SH-SY5Y (cell line): Measurements from ENCODE around the gene ADAMTSL4.

Source experiments
- GATA2 ChIP-seq: IDR thresholded peaks from 2 replicates; pipeline ENCODE4 v1.6.1; 2011; ENCODE audit warnings: mild to moderate bottlenecking, low read depth, low read length
- GATA3 ChIP-seq: IDR thresholded peaks from 2 replicates; pipeline ENCODE4 v1.6.1; 2011; ENCODE audit warnings: low read depth, mild to moderate bottlenecking, low read length, moderate library complexity

DNA sequence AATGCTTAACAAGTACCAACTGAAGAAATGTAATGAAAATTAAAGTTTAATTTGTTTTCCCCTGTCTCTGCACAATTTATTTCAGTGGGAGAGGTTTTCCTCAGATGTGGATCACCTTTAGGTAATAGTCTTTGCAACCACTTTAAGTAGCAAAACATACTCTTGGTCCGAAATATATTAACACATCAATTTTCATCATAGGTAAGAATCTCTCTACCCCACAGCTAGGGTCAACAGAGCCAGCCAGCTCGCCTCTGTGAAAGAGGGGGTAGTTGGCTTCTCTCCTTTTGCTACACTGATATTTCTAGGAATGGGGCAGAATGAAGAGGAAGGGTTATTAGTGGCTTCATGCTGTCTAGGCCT is 55.0 kb downstream of the ADAMTSL4 start:
- TF ChIP-seq GATA3 (no peak), GATA2 (no peak)
